SW480 (cell line): ENCODE results near the gene DTD1.
A peak's percentile ranks its signal among the peaks of the same experiment; 100 is the strongest.
"Not testable (repeated sequence)": the region's sequence is repeated elsewhere in the genome, so short reads cannot be mapped to it uniquely, and the experiment has no call there.

Experiments
- DNase-seq: peaks from one replicate; pipeline ENCODE4 v3.0.0-alpha.2; 2016; ENCODE audit warnings: low spot score

The DTD1 gene

GRCh38 chr20:18742841-18743240 lies 155.0 kb downstream of the DTD1 start:
- DNase-seq, result no peak

- no peak for DNase-seq
Measured at GRCh38 chr20:18743665-18744440, 156.0 kb downstream of the DTD1 start.

- no peak for DNase-seq
Measured at GRCh38 chr20:18747090-18747489, 159.2 kb downstream of the DTD1 start.

GRCh38 chr20:18748987-18749386 lies 161.1 kb downstream of the DTD1 start:
- DNase-seq, result no peak

- no peak for DNase-seq
Measured at GRCh38 chr20:18749528-18749927, 161.7 kb downstream of the DTD1 start.

GRCh38 chr20:18750735-18751134 lies 162.9 kb downstream of the DTD1 start:
- DNase-seq, result no peak

- no peak for DNase-seq
Measured at GRCh38 chr20:18754030-18754652, 166.3 kb downstream of the DTD1 start.

- no peak for DNase-seq
Measured at GRCh38 chr20:18754653-18755045, 166.8 kb downstream of the DTD1 start.

GRCh38 chr20:18760852-18761251 lies 173.0 kb downstream of the DTD1 start:
- DNase-seq, result not testable (repeated sequence)

GRCh38 chr20:18767676-18768075 lies 179.8 kb downstream of the DTD1 start:
- no peak for DNase-seq

- DNase-seq, result no peak
Measured at GRCh38 chr20:18773566-18773965, 185.7 kb downstream of the DTD1 start.

GRCh38 chr20:18774207-18774606 lies 186.4 kb downstream of the DTD1 start:
- no peak for DNase-seq

GRCh38 chr20:18775633-18776032 lies 187.8 kb downstream of the DTD1 start:
- no peak for DNase-seq

- DNase-seq, result no peak
Measured at GRCh38 chr20:18778690-18779392, 191.0 kb downstream of the DTD1 start.

GRCh38 chr20:18780385-18781130 lies 192.7 kb downstream of the DTD1 start:
- DNase-seq, result no peak

- no peak for DNase-seq
Measured at GRCh38 chr20:18781509-18781908, 193.7 kb downstream of the DTD1 start.

GRCh38 chr20:18783385-18783959 lies 195.6 kb downstream of the DTD1 start:
- DNase-seq, result no peak

GRCh38 chr20:18787046-18787445 lies 199.2 kb downstream of the DTD1 start:
- DNase-seq, result not testable (repeated sequence)

- no peak for DNase-seq
Measured at GRCh38 chr20:18788021-18788420, 200.2 kb downstream of the DTD1 start.

- DNase-seq, result no peak
Measured at GRCh38 chr20:18790787-18791186, 202.9 kb downstream of the DTD1 start.

- DNase-seq, result peak; percentile 84
Measured at GRCh38 chr20:18793625-18794427, 206.0 kb downstream of the DTD1 start.
